PC-9 (cell line): ENCODE measurements around the gene CUTC.

Experiments used
- CTCF ChIP-seq: fragments of 200-600 bp; sonication (generic); conservative IDR thresholded peaks from 2 replicates; pipeline ENCODE4 v1.6.1; 2017; ENCODE audit warnings: mixed run types, antibody characterized with exemption, mild to moderate bottlenecking, moderate library complexity
- EZH2 ChIP-seq: fragments of 200-600 bp; sonication (generic); IDR thresholded peaks from 2 replicates; pipeline ENCODE4 v1.8.0; 2017; ENCODE audit warnings: antibody characterized with exemption, low read depth

GRCh38 chr10:99796928-99797327, 64.9 kb downstream of the CUTC start:
- no peak for TF ChIP-seq CTCF
- TF ChIP-seq EZH2 = no peak
